Femur (tissue), 1 donor: ENCODE data around the gene HOXB3.

Source experiments
- DNase-seq: peaks from one replicate; pipeline ENCODE4 v3.0.0-alpha.2; 2017

Gene HOXB3

DNA sequence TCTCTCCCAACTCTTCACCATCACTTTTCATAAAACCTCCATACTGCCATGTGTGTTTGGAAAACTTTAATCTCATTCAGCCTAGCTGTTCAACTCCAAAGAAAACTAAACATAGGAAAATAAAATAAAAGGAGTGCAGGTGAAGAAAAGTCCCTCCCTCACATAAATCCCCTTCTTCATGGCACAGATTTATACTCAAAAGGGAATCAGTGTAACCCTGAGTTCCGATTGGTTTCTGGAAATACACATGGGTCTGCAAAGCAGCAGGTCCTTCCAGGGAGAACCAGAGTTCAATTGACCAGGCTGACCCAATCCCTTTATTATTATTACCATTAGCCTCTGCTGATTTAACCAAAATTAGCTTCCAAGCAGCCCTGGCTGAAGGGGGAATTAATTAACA, 36.2 kb downstream of the HOXB3 start:
- DNase-seq, result no peak

DNA sequence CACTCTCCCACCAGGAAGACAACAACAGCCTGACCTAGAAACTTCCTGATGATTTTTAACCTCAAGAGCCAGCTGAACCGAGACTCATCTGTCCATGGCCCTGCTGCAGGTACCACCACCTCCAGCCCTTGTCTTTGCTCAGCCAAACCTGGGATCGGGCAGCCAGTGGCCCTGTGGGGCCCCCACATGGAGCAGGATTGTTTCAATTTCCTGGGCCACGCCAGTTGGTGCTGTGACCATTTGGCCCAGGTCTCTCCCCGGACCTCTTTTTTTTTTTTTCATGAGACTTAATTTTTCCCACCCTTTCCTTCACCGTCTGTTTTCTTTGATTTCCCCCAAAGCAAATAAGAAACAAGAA, 36.9 kb downstream of the HOXB3 start:
- no peak for DNase-seq

DNA sequence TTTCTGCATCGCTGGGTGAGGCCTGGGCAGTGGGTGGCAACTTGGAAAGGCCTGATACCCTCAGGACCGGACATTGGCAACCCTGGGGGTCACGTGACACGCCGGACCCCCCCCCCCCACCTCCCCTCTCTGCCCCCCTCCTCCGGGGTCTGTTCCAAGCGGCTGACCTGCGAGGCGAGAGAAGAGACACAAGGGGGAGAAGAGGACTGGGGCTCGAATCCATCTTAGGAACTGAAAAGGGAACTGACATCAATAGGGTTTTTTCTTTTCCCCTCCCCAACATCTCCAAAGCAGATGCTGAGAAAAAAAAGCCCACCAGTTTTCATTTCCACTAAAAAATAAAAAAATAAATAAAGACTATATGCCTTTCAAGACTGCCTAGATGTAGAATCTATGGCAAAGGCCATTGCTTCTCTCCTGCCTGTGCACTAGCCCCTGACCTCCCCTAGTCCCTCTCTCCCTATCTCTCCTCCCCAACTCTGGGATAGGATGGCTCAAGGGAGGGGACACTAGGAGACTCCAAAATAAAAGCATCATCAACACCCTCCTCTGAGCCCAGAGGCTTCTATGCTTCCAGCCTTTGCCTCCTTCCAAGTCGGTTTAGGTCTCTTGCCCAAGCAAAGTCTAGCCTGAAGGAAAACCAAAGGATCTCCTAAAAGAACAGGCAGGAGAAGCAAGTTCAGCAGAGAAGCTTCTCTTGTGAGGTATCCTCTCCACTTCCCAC, 37.4 kb downstream of the HOXB3 start:
- DNase-seq, result no peak

DNA sequence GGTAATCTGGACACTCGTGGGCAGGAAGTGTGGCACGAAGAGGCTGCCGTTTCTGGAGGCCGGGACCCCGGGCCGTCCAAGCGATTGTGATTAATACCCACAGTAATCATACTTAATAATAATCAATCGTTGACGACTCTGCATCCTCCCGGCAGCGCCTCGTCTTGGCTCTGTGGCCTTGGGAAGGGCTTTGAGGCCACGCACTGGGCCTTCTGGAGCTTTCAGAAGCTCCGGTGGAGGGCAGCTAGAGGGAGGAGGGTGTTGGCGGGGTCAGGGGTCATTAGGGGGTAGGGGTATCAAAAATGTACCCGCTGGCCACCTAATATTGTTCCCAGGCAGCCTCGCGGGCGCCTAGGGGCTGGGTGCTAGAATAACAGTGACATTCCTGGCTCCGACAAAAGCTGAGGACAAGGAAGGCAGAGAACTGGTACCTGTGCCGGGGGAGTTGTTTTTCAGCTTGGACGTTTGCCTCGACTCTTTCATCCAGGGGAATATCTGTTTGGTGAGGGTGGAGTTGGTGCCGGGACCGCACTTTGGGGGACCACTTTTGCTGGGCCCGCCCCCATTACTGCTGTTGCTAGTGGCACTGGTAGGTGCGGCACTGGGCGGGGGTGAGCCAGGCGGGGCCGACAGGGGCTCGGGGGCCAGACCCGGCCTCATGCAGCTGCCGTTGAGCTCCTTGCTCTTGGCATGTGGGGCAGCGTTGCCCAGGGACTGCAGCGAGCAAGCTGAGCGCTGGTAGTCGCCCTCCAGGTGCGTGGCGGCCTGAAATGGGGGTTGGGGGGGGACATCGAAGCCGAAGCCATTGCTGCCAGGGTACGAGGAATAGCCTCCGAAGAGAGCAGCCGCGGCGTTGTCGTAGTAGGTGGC, 38.2 kb downstream of the HOXB3 start:
- no peak for DNase-seq

DNA sequence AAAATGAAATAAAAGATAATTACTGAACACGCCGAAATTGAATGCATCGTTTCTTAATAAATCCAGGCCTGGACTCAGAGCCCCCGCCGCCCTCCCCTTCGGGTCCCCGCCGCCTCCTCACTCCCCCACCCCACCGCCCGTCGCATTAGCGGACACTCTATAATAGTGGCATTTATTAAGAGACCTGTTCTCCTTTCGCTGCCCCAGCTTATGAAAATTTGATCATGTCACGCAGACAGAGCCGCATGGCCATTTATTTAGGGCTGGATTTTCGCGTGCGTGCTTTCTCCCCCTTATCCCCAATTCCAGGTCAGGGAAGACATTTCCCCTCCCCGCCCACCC, 38.9 kb downstream of the HOXB3 start:
- DNase-seq, result no peak

DNA sequence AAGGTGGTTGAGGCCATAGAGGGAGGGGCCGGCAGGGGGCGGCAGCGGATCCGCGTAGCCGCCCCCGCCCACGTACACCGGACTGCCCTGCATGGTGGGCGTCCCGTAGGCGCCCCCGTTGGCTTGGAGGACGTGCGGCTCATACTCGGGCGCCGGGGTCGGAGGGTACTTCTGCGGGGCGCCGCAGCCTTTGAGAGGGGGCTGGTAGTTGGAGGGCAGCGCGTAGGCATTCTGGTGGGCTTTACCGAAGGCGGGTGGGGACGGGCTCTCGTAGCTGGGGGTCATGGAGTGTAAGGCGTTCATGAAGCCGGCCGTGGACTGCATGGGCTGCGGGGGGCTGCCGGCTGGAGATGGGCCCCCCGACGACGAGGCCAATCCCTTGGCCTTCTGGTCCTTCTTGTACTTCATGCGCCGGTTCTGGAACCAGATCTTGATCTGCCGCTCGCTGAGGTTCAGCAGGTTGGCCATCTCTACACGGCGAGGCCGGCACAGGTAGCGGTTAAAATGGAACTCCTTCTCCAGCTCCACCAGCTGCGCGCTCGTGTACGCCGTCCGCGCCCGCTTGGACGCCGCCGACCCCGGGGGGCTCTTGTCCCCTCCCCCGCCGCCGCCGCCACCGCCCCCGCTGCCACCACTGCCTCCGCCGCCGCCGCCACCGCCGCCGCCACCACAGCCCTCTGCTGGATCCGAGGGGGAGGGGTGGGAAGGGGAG, 39.4 kb downstream of the HOXB3 start:
- DNase-seq, result no peak

DNA sequence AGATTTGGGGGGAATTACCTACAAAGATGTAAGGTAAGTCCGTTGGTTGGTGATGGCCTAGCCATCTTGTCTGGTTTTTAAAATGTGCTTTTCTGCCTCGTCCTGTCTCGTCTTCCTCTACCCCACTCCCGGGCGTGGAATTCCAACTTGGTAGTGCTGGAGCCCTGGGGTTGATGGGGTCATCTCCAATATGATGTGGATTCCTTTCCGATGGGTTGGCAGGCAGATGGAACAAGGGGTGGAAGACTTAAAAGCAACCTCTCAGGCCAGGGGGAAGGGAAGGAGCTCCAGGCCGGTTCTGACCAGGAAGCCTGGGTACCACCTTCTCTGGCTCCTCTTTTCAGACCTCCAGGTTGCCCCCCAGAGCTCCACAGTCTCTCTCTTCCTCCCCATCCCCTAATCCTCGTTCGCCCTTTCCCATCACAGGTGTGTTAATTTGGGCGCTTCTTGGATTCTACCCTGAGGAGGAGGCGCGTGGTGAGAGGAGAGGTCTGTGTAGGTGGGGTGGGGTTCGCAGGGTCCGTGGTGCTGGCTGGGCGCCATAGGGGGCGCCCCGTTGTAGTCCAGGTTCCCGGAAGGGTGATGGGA, 40.0 kb downstream of the HOXB3 start:
- DNase-seq, result no peak

DNA sequence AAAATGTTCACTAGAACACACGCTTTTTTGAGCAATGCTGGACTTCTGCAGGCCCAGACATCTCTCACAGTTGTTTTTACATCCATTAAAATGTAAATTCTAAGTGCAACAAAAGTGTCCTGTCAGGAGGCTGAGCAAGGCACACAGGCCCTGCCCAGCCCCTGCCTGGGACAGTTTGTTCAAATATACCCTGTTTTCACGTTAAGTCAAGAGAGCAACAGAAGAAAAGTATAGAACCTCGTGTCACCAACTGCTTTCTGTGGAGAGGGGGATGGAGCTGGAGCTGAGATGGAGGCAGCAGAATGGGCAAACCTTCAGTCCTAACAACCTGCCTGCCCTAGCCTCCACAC, 40.8 kb downstream of the HOXB3 start:
- DNase-seq, result no peak

DNA sequence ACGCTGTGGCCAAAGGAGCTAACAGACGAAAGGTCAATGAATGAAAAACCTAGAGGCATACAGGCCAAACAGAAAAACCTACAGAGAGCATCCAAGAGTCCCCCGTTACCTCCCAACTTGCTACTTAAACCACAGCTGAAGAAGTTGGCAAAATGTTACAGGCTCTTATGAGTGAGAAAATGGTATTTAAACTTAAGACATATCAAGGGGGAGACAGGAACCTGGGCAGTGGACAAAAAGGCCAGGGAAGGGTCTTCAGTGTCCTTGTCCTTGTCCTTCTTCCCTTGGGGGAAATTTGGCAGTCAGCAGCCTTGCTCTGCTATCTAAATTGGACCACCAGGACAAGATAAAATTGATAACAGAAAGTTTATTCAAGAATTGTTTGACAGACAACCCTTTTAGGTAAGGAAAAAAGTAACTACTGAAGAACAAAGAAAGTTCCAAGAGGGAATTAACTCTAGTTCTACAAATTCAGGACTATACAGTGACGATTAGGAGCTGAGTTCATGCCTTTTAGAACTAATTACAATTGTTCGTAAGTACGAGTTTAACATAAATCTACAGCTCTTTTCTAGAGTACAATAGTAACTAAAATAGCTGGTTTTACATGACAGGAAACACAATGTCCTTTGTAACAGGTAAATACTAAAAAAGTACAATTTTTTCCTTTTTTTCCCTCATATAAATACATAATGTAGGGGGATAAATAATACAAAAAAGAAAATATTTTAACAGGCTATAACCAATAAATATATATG, 41.3 kb downstream of the HOXB3 start:
- DNase-seq, result no peak

DNA sequence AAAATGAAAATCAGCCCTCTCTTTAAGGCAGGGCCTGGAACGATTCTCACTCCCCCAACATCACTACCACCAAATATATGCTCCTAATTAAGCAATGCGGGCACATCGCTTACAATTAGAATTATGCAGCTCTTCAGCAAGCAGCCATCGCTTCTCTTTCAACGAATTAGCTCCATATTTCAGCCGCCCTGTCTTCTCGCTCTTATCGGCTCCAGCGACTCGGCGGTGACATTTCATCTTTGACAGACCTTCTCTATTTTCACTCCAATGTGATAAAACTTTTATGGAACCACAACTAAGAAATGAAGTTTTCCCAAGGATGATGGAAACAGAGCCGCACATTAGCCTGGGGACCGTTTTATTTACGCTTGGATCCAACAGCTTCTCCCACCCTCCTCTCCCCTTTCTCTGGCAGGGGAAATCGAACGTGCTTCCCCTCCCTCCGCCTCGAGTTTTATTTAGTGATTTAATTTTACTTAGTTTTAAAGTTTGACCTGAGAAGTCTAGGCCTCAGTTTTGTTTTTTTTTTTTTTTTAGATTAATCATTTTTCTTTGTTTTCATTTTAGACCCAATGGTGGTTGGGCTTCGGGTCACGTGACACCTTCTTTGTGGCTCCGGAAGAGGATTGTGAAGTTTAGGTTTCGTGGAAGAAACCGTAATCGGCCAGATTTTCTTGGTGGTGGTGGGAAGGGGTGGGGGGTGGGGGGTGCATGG, 42.1 kb downstream of the HOXB3 start:
- DNase-seq, result no peak

DNA sequence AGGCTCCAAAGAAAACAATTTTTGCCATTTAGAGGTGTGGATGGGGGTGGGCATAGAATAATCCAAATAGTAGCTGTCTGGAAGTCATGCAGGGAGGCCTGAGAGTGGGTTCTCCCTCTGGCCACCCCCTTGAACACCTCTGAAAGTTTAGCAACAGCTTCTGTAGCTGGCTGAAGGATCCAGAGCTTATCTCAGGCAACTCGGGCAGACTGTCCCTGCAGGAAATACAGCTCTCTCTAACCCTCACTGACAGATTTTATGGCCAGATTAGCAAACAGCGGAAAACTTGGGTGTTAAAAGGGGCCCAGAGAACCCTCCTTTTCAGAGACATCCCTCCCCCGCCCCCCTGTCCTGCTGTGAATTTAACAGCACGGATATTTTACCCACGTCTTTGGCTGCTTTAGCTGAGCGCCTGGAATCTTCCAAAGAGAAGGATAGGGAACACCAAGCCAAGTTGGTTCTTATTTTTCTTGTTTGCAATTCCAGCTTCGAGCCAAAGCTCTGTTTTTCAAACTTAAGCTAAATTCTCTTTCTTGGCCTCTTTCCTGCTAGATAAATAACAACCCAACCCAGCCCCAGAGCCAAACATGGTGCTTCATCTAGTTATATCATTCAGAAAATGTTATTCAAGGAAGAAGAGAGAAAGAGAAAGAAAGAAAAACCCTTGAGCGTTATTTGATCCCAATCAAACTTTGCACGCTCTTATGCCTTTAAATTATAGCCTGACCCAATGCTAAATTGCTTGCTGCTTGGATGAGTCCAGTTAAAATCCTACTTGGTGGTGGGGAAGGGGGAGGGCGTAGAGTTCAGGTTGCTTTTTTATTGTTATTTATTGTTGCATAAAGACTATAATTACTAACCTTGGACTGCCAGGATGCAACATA, 42.9 kb downstream of the HOXB3 start:
- DNase-seq, result no peak

DNA sequence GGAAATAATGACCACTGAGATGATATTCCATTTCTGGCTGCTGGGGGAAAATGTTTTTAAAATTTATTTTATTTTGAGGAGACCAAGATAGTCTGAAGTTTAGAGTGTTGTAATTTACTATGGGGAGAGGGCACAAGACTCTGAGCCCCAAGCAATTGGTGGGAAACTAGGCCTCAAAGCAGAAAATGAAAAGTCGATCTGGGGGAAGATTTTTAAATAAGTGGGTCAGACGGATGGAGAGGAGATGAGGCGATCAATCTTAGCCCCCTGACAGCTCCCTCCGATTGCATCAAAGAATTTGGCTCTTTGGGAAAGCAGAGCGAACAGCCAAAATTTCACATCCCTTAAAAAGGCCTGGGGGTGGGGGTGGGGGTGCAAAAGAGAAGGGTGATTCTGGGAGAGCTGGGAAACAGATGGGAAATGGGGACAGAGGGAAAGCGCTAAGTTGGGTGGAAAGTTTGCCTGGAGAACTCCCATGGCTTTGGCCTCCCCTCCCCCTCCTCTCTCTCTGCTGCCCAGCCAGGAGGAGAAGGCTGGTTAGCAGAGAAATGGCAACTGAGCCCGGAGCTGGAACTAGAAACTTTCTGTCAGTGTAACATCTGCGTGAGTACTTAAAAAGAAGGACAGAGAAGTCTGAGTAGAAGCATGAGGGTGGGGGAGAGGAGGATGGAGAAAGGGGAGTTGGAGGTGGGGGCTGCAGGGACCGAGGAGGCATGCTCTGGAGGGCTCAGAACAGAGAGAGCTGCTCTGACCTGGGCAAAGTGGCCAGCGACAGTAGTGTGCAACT, 43.7 kb downstream of the HOXB3 start:
- no peak for DNase-seq

DNA sequence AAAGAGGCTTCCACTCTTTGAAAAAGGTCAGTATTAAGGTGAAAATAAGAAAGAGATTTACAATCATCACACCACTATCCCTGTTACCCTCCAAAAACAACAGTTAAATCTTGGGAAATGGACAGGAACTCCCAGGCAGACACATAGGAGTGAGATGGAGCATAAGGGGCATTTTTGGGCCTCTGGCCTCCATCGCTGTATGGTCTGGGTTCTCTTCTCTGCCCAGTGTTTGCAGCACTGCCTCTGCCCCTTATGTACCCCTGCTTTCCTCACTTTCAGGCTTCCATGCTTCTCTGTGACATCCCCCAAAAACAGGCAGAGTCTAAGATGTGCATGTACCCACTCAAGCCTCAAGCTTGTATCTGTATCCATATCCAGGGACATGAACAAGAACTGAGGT, 44.5 kb downstream of the HOXB3 start:
- no peak for DNase-seq

DNA sequence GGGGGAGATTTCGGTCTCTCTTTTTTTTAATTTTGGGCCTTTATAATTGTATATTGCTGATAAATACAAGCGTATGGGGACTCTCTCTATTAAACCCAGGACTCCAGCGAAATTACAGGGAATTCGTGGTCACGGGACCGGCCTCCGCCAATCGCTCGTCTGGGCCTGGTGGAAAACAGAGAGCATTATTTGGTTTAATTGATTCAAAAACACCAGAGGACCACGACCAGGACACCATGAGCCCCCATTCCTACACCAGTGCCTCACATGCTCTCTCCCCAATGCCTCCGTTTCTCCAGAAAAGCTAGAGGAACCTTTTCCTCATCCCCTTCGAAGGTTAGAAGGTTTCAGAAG, 45.0 kb downstream of the HOXB3 start, which contains the start of gene HOXB2:
Gene HOXB2 (minus strand): TSS at position 88 of the 354 bp plus-strand sequence. CDS start 198 bp downstream, outside the sequence.
- no peak for DNase-seq

DNA sequence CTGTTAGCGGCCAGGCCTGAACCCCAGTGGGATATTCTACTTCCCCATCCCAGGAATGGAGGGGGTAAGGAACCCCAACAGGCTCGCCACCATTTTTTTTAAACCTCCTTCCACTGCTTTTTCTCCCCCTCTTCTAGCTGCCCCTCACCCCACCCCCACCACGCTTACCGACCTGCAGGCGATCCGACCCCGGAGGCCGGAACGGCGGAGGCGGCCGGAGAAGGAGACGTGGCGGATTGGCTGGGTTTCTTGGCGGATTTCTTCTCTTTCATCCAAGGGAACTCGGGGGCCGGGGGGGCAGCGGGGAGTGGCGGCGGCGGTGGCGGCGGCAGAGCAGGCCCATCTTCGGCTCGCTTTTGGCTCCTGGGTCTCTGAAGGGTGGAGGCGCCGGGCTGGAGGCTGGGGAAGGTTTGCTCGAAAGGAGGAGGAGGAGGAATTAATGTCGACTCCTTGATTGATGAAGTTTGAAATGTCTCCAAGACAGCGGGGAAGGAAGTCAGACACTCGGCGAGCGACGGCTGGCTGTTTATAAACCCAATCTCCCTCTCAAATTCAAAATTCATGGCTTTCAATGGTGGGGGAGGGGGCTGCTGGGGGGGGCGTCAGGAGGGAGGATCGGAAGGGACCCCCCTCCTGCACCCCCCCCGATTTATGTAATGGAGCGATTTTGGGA, 45.6 kb downstream of the HOXB3 start:
- DNase-seq, result peak; percentile 89

DNA sequence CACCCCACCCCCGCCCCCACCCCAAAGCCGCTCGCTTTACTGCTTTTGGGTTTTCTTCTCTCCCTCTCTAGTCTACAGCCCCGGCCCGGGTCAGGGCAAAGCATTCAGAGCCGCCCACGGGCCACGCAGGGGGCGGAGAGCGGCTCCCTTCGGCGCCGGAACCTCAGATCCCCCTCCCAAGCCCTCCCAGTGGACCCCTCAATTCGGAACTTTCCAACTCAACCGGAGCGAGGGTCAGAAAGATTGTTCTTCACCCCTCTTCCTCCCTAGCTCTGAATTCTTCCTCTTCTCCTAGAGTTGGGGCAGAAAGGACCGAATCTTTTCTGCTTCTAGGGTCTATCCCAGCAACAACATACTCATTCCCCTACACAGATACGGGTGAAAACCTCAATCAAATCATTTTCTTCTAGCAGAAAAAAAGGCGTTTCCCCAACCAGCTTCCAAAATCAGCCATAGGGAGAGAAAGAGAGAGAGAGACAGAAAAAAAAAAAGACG, 46.1 kb downstream of the HOXB3 start:
- no peak for DNase-seq

DNA sequence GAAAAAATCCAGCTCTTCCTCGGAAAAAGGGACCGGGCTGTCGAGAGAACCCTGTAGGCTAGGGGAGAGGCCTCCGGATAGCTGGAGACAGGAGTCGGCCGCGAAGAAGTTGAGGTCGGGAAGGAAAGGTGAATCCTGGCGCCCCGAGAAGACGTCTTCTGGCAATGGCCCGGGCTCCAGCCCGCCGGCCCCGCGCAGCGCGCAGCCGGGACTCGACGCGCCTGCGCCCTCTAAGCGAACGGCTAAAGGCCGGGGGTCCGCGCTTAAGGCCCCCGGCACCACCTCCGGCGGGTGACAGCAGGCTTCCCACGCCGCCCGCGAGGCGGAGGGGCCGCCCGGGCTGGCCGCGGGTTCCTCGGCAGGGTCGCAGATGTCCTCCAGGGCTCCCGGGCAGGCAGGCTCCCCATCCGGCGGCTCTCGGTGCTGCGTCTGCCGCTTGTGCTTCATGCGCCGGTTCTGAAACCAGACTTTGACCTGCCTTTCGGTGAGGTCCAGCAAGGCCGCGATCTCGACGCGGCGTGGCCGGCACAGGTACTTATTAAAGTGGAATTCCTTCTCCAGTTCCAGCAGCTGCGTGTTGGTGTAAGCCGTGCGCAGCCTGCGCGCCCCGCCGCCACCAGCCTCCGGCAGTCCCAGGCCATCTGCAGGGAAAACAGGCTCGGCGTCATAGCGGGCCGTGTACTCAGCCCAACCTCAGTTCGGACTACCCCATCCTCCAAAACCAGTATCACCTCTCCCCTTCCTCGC, 46.8 kb downstream of the HOXB3 start:
- DNase-seq, result peak; percentile 68

DNA sequence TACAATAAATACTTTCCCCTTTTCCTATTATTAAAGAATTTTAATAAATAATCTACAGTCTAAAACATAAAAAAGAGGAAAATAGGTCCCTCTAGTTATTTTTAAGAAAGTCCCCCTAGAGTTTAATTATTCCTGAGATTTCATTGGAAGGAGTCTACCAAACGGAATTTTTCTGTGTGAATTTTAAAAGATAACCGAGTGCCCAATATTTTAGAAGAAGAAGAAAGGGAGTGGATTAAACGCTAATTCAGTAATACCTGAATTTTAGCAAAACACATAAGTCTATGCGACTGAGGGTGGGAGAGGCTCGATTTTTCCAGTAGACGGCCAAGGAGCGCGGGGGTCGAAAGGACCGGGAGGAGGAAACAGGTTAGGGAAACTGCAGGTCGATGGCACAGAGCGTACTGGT, 47.3 kb downstream of the HOXB3 start:
- DNase-seq, result no peak
